Body of pancreas (tissue), 4 donors: ENCODE measurements around the gene SETD7. TPM values are rescaled to one million over a fixed set of nuclear protein-coding genes. Genes with fewer than 3 reads are reported as not detected.

Experiments
- ATAC-seq: fragments of 150-250 bp; one replicate; pipeline ENCODE4 v1.9.1; 2016
- DNase-seq, 4 donors: peaks; one replicate each; pipeline ENCODE4 v3.0.0-alpha.2; 2019
- H3K27ac ChIP-seq, 4 donors: fragments of 200-600 bp; sonication (generic); 1 replicate in 3 of 4; 2 replicates in 1 of 4; pipeline versions ENCODE4 v1.5.1 to v1.6.1; 2016 to 2019; ENCODE audit warnings: mild to moderate bottlenecking in 1 of 4, mixed read lengths in 1 of 4, moderate library complexity in 1 of 4
- H3K27me3 ChIP-seq, 2 donors: fragments of 200-600 bp; sonication (generic); one replicate each; pipeline ENCODE4 v1.6.0; 2016; ENCODE audit warnings: mild to moderate bottlenecking in 1 of 2
- H3K36me3 ChIP-seq, 2 donors: fragments of 200-600 bp; sonication (generic); replicated peaks in 1 of 2; 2 replicates each; pipeline ENCODE4 v1.5.1; 2016; ENCODE audit warnings: low read depth in 2 of 2; ENCODE audit not compliant: insufficient read depth in 1 of 2
- H3K4me1 ChIP-seq: fragments of 200-600 bp; sonication (generic); one replicate; pipeline ENCODE4 v1.6.0; 2016
- H3K4me3 ChIP-seq, 2 donors: fragments of 200-600 bp; sonication (generic); 1 replicate in 1 of 2; 2 replicates in 1 of 2; pipeline ENCODE4 v1.5.1; 2016 to 2019
- H3K9me3 ChIP-seq, 3 donors: fragments of 200-600 bp; sonication (generic); 1 replicate in 2 of 3; 2 replicates in 1 of 3; pipeline ENCODE4 v1.5.1; 2016
- POLR2A ChIP-seq, 3 donors: fragments of 450-650 bp; IDR thresholded peaks; one replicate each; pipeline ENCODE4 v1.6.1; 2016; ENCODE audit warnings: antibody characterized with exemption in 3 of 3, mild to moderate bottlenecking in 2 of 3
- WGBS, 2 donors: methylation state at CpG; one replicate each; pipeline ENCODE4 v1.1.5; 2017; 5-methylcytosine and 5-hydroxymethylcytosine counted together
- intact Hi-C: fragments of 100-400 bp; cut with DNase I; formaldehyde crosslinking; loops from one replicate; pipeline ENCODE4 v1.15.1; 2023
- total RNA-seq, 2 donors: library from RNA; depleted of rRNA; stranded (reverse); fragments of >200 nt; gene quantifications; one replicate each; pipeline ENCODE4 v1.1.0, GENCODE V29; 2016
- TF ChIP-seq, protein P1 (sequence below), 7 experiments: fragments of 450-650 bp in 4 of 7; fragments of 200-600 bp in 3 of 7; sonication (generic) in 3 of 7; IDR thresholded peaks; one replicate each; pipeline ENCODE4 v1.5.1; 2016 to 2019; ENCODE audit warnings: antibody characterized with exemption in 7 of 7

SETD7 gene
- total RNA-seq, 2 donors from 2014 or later, result 21.8 to 34.8 TPM

DNA sequence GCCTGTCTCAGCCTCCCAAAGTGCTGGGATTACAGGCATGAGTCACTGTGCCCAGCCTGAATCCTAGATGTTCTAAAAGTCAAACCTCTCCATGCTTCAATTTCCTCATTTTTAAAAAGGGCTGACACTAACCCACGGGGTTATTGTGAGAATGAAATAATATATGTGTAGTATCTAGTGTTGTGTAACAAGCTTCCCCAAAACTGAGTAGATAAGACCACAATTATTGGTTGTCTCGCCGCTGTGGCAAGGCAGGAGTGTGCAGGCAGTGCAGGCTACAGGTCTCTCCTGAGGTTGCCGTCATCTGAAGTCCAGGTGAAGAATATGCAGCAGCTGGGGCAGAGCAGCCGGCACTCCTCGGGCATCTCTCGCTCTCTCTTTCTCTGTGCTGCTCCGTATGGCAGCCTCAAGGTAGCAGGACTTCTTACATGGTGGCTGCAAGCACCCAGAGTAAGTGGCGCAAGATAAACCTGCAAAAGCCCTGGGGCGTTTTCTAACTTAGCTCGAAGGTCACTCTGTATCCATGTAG is 71.2 kb downstream of the SETD7 start:
- TF ChIP-seq, protein P1, sequence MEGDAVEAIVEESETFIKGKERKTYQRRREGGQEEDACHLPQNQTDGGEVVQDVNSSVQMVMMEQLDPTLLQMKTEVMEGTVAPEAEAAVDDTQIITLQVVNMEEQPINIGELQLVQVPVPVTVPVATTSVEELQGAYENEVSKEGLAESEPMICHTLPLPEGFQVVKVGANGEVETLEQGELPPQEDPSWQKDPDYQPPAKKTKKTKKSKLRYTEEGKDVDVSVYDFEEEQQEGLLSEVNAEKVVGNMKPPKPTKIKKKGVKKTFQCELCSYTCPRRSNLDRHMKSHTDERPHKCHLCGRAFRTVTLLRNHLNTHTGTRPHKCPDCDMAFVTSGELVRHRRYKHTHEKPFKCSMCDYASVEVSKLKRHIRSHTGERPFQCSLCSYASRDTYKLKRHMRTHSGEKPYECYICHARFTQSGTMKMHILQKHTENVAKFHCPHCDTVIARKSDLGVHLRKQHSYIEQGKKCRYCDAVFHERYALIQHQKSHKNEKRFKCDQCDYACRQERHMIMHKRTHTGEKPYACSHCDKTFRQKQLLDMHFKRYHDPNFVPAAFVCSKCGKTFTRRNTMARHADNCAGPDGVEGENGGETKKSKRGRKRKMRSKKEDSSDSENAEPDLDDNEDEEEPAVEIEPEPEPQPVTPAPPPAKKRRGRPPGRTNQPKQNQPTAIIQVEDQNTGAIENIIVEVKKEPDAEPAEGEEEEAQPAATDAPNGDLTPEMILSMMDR (IDR thresholded peaks at IDR 0.05), result no peak
- TF ChIP-seq POLR2A (IDR thresholded peaks at IDR 0.05), result no peak
- Histone ChIP-seq H3K27ac (no peak overlapping the region), H3K27me3 (no peaks in the 10 kb centered on the region), H3K36me3 (no peaks in the 10 kb centered on the region), H3K4me1 (peaks cover 7% of the 10 kb centered on the region), H3K9me3 (no peaks in the 10 kb centered on the region), H3K4me3 (no peak overlapping the region)
- intact Hi-C loops, result no loop called here
- ATAC-seq (peak; percentile 67), DNase-seq (peak in 3 of 4 donors; percentile 17 to 34 (median 19))
- WGBS, 2 donors, result 42 to 60% methylated on average over 5 to 11 of the region's 11 CpGs

DNA sequence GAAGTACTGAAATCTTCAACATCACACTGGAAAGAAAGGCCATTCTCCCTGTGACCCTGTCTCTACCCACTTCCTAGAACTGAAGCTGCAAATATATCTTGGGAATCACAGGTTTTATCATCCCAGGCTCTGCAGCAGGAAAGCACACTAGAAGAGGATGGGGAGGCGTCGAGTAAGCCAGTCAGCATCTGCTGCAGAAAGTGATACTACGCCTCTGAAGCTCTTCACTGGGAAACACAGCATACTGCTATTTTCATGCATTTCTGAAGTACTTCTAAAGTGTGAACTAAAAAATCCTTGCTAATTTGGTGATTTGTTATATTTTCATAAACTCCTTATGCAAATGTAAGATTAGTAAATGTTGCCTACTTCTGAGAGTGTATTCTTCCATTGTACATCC is 73.0 kb downstream of the SETD7 start:
- Histone ChIP-seq H3K27me3 (no peaks in the 10 kb centered on the region), H3K27ac (no peak overlapping the region), H3K36me3 (no peaks in the 10 kb centered on the region), H3K9me3 (no peaks in the 10 kb centered on the region), H3K4me1 (peaks cover 7% of the 10 kb centered on the region), H3K4me3 (no peak overlapping the region)
- 97 to 100% methylated on average over 3 of the region's 3 CpGs for WGBS, 2 donors
- no peak for TF ChIP-seq POLR2A (IDR thresholded peaks at IDR 0.05)
- TF ChIP-seq, protein P1 (IDR thresholded peaks at IDR 0.05), result no peak
- intact Hi-C loops, result no loop called here
- DNase-seq, result no peak
- no peak for ATAC-seq

DNA sequence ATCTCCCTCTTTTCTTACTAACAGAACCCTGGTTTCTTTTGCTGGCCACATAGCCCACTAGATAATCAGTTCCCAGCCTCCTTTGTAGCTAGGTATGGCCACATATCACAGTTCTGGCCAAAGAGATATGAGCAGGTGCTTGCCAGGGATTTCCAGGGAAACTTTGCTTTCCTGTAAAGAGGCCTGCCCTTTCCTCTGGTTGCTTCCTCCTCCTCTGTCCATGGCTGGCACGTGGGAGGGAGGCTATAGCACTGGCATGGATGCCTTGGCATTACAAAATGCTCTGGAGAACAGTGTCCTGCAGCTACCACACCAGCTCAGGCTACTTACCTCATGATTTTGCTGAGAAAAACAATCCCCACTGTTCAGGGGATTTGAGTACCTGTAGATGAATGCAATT is 74.6 kb downstream of the SETD7 start:
- ATAC-seq (peak; percentile 26), DNase-seq (peak in 1 of 4 donors; percentile 15)
- H3K36me3 ChIP-seq, result no peaks in the 10 kb centered on the region
- 13 to 20% methylated on average over 1 of the region's 1 CpG for WGBS, 2 donors
- peaks cover 10% of the 10 kb centered on the region for H3K4me1 ChIP-seq
- intact Hi-C loops, result no loop called here
- H3K27me3 ChIP-seq, result no peaks in the 10 kb centered on the region
- no peak overlapping the region for H3K4me3 ChIP-seq
- no peaks in the 10 kb centered on the region for H3K9me3 ChIP-seq
- H3K27ac ChIP-seq, result no peak overlapping the region
- no peak for TF ChIP-seq POLR2A (IDR thresholded peaks at IDR 0.05)
- TF ChIP-seq, protein P1 (IDR thresholded peaks at IDR 0.05), result no peak

DNA sequence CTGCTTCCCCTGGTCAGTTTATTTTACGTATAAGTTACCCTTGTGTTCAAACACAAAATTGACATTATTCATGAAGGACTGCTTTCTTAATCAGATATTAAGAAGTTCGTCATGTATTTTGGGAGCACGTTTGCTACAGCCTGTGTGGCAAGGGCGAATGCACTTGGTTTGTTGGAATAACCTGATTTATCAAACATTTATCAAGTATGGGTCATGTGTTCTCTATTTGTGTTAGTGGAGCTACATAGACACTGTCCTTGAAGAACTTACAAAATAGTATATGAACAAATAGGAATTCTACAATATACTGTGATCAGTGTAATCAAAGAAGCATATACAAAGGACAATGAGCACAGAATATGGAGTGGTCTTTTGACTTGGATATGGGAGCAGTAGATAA is 79.7 kb downstream of the SETD7 start:
- DNase-seq, result no peak
- peaks cover 0 to 5% of the 10 kb centered on the region in 2 donors for H3K36me3 ChIP-seq
- intact Hi-C loops, result no loop called here
- peaks cover 22% of the 10 kb centered on the region for H3K4me1 ChIP-seq
- peaks cover 0 to 6% (median 0%) of the 10 kb centered on the region in 3 donors for H3K9me3 ChIP-seq
- no peaks in the 10 kb centered on the region for H3K27me3 ChIP-seq
- TF ChIP-seq POLR2A (IDR thresholded peaks at IDR 0.05), result no peak
- TF ChIP-seq, protein P1 (IDR thresholded peaks at IDR 0.05), result no peak
- 40 to 46% methylated on average over 4 of the region's 4 CpGs for WGBS, 2 donors
- no peak for ATAC-seq
- no peak overlapping the region for H3K4me3 ChIP-seq
- H3K27ac ChIP-seq, result no peak overlapping the region

DNA sequence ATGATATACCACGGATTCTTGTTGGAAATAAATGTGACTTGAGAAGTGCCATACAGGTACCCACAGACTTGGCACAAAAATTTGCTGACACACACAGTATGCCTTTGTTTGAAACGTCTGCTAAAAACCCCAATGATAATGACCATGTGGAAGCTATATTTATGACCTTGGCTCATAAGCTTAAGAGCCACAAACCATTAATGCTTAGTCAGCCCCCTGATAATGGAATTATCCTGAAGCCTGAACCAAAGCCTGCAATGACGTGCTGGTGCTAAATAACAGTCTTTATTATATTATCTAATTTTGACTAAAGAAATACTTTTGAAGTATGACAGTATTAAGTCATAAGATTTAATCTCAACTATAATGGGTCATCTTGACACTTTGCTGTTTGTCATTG is 83.2 kb downstream of the SETD7 start:
- Histone ChIP-seq H3K4me3 (no peak overlapping the region), H3K4me1 (peaks cover 43% of the 10 kb centered on the region), H3K27me3 (no peaks in the 10 kb centered on the region), H3K9me3 (peaks cover 0 to 6% (median 0%) of the 10 kb centered on the region in 3 donors), H3K27ac (no peak overlapping the region), H3K36me3 (peaks cover 0 to 5% of the 10 kb centered on the region in 2 donors)
- ATAC-seq (no peak), DNase-seq (no peak)
- intact Hi-C loops, result no loop called here
- no peak for TF ChIP-seq POLR2A (IDR thresholded peaks at IDR 0.05)
- TF ChIP-seq, protein P1 (IDR thresholded peaks at IDR 0.05), result no peak
- 70 to 74% methylated on average over 3 of the region's 3 CpGs for WGBS, 2 donors
